Neural cell (in vitro differentiated cells): ENCODE results near the gene CEP72. TPM values are rescaled to one million over a fixed set of nuclear protein-coding genes. Genes with fewer than 3 reads are reported as not detected.
"Not testable (repeated sequence)": the region's sequence is repeated elsewhere in the genome, so short reads cannot be mapped to it uniquely, and the experiment has no call there.

ENCODE experiments used
- H2AFZ ChIP-seq: fragments of 200-600, 300-800 bp; sonication (generic), shearing (Covaris generic); 2 replicates; pipeline ENCODE4 v1.6.0; 2014; ENCODE audit warnings: low read depth, mild to moderate bottlenecking, antibody characterized with exemption, low read length, moderate library complexity
- H3F3A ChIP-seq: fragments of 200-600 bp; shearing (Covaris generic); 2 replicates; pipeline ENCODE4 v1.6.1; 2016; ENCODE audit warnings: mild to moderate bottlenecking, moderate library complexity, mixed read lengths, antibody characterized with exemption, low read length; ENCODE audit not compliant: insufficient read depth, poor library complexity, severe bottlenecking
- H3K27ac ChIP-seq: fragments of 200-600, 300-800 bp; sonication (generic), shearing (Covaris generic); 2 replicates; pipeline ENCODE4 v1.5.1; 2014; ENCODE audit warnings: mild to moderate bottlenecking, low read length, moderate library complexity
- H3K27me3 ChIP-seq: fragments of 300-800, 200-600 bp; sonication (generic), shearing (Covaris generic); 2 replicates; pipeline ENCODE4 v1.6.0; 2014; ENCODE audit warnings: mild to moderate bottlenecking, low read depth, low read length, moderate library complexity; ENCODE audit not compliant: insufficient read depth
- H3K36me3 ChIP-seq: fragments of 300-800, 200-600 bp; sonication (generic), shearing (Covaris generic); 2 replicates; pipeline ENCODE4 v1.5.1; 2014; ENCODE audit warnings: mild to moderate bottlenecking, antibody characterized with exemption, low read length, moderate library complexity; ENCODE audit not compliant: insufficient read depth
- H3K4me2 ChIP-seq: fragments of 300-800, 200-600 bp; sonication (generic), shearing (Covaris generic); 2 replicates; pipeline ENCODE4 v1.6.0; 2014; ENCODE audit warnings: mild to moderate bottlenecking, low read length
- H3K4me3 ChIP-seq: fragments of 300-800, 200-600 bp; sonication (generic), shearing (Covaris generic); 2 replicates; pipeline ENCODE4 v1.5.1; 2014; ENCODE audit warnings: mild to moderate bottlenecking, low read length, moderate library complexity
- H3K79me2 ChIP-seq: fragments of 200-600 bp; shearing (Covaris generic); replicated peaks from 2 replicates; pipeline ENCODE4 v1.6.0; 2014; ENCODE audit warnings: mild to moderate bottlenecking, low read length, moderate library complexity; ENCODE audit not compliant: insufficient read depth
- H3K9ac ChIP-seq: fragments of 300-800, 200-600 bp; sonication (generic), shearing (Covaris generic); 2 replicates; pipeline ENCODE4 v1.6.1; 2016; ENCODE audit warnings: mild to moderate bottlenecking, low read length, mixed read lengths
- H3K9me2 ChIP-seq: fragments of 200-600 bp; shearing (Covaris generic); 2 replicates; pipeline ENCODE4 v1.6.1; 2016; ENCODE audit warnings: mild to moderate bottlenecking, low read length, mixed read lengths; ENCODE audit not compliant: insufficient read depth
- H3K9me3 ChIP-seq: fragments of 200-600, 300-800 bp; sonication (generic), shearing (Covaris generic); 2 replicates; pipeline ENCODE4 v1.6.1; 2016; ENCODE audit warnings: mild to moderate bottlenecking, mixed run types, low read length, moderate library complexity, mixed read lengths
- H4K20me1 ChIP-seq: fragments of 200-600 bp; shearing (Covaris generic); 2 replicates; pipeline ENCODE4 v1.6.1; 2016; ENCODE audit warnings: mild to moderate bottlenecking, mixed run types; ENCODE audit not compliant: insufficient read depth
- CTCF ChIP-seq: fragments of 450-650 bp; IDR thresholded peaks from 2 replicates; pipeline ENCODE4 v1.5.1; 2014; ENCODE audit warnings: antibody characterized with exemption, mild to moderate bottlenecking, moderate library complexity; ENCODE audit not compliant: poor library complexity, severe bottlenecking
- EP300 ChIP-seq: fragments of 450-650 bp; conservative IDR thresholded peaks from 2 replicates; pipeline ENCODE4 v1.6.1; 2014; ENCODE audit warnings: antibody characterized with exemption, mild to moderate bottlenecking, moderate library complexity; ENCODE audit not compliant: poor library complexity, severe bottlenecking
- EZH2 ChIP-seq: fragments of 200-600, 300-800 bp; shearing (Covaris generic), sonication (generic); IDR thresholded peaks from 2 replicates; pipeline ENCODE4 v1.6.1; 2014; ENCODE audit warnings: antibody characterized with exemption, low read length, borderline replicate concordance, mild to moderate bottlenecking; ENCODE audit not compliant: insufficient read depth, poor library complexity, severe bottlenecking
- MXI1 ChIP-seq: fragments of 450-650 bp; conservative IDR thresholded peaks from 2 replicates; pipeline ENCODE4 v1.6.1; 2014; ENCODE audit warnings: antibody characterized with exemption, mild to moderate bottlenecking; ENCODE audit not compliant: poor library complexity, severe bottlenecking
- POLR2AphosphoS5 ChIP-seq: IDR thresholded peaks from 2 replicates; pipeline ENCODE4 v1.6.1; 2012
- RAD21 ChIP-seq: fragments of 450-650 bp; conservative IDR thresholded peaks from 2 replicates; pipeline ENCODE4 v1.6.1; 2014; ENCODE audit warnings: antibody characterized with exemption, mild to moderate bottlenecking, moderate library complexity
- REST ChIP-seq: IDR thresholded peaks from 2 replicates; pipeline ENCODE4 v1.6.1; 2012; ENCODE audit warnings: borderline replicate concordance
- SMC3 ChIP-seq: fragments of 450-650 bp; conservative IDR thresholded peaks from 2 replicates; pipeline ENCODE4 v1.6.1; 2014; ENCODE audit warnings: antibody characterized with exemption, mild to moderate bottlenecking, moderate library complexity; ENCODE audit not compliant: poor library complexity
- TAF1 ChIP-seq: IDR thresholded peaks from 2 replicates; pipeline ENCODE4 v1.6.1; 2012; ENCODE audit warnings: low read depth
- polyA plus RNA-seq: library from polyadenylated mRNA; depleted of rRNA; stranded (reverse); fragments of >200 nt; gene quantifications from 2 replicates; pipeline ENCODE4 v1.2.3, GENCODE V29; 2014

CEP72 gene
- polyA plus RNA-seq, 1 donor from 2014 or later: 5.9 TPM

GRCh38 chr5:691817-692528 is 79.8 kb downstream of the CEP72 start:
- Histone ChIP-seq H3K27me3 (no peaks in the 10 kb centered on the region), H3K36me3 (no peaks in the 10 kb centered on the region), H3F3A (no peaks in the 10 kb centered on the region), H3K4me2 (no peak overlapping the region), H3K9me2 (no peaks in the 10 kb centered on the region), H3K4me3 (peak overlapping the region; percentile 66), H3K79me2 (no peaks in the 10 kb centered on the region), H3K9me3 (no peaks in the 10 kb centered on the region), H2AFZ (no peak overlapping the region), H3K27ac (no peak overlapping the region), H4K20me1 (no peaks in the 10 kb centered on the region), H3K9ac (peak overlapping the region; percentile 61)
- TF ChIP-seq POLR2AphosphoS5 (no peak), SMC3 (no peak), MXI1 (no peak), TAF1 (no peak), RAD21 (no peak), CTCF (no peak), EZH2 (no peak), REST (no peak), EP300 (no peak)

DNA sequence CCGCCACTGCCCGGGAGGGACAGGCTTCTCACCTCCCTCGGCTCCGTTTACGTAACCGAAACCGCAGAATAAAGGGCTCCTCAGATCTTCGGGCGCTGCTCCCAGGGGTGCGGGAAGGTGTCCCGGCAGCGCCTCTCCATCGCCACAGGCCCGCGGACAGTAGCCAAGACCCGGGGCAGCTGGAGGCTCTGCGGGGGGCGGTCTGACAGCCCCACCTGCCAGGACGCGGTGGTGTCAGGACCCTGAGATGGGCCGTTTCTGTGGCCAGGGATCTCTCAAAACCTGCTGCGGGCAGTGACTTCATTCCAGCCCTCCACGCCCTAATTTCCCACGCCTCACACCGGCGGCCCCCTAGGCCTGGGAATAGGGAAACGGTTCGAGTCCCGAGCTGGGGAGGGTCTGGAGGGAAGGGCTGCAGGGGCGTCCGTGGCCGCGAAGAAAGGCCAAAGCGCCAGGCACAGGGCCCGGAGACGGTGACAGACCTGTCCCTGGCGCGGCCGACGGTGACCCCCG is 80.4 kb downstream of the CEP72 start:
- not testable (repeated sequence) for H4K20me1 ChIP-seq, H3K79me2 ChIP-seq, H3K27me3 ChIP-seq, H3K9me3 ChIP-seq, H3K4me2 ChIP-seq, H3K36me3 ChIP-seq, H3F3A ChIP-seq, H3K9me2 ChIP-seq, H2AFZ ChIP-seq, H3K27ac ChIP-seq
- H3K4me3 ChIP-seq: peak overlapping the region; percentile 66
- peak overlapping the region; percentile 61 for H3K9ac ChIP-seq
